ENCODE measurements around the gene NOC4L.
"Not testable (repeated sequence)": the region's sequence is repeated elsewhere in the genome, so short reads cannot be mapped to it uniquely, and the experiment has no call there.

The NOC4L gene

GRCh38 chr12:132123970-132124765, 20.1 kb upstream of the NOC4L start:
- no peak for DNase-seq (ENCODE audit: low read depth)

- no peak for DNase-seq (ENCODE audit: low read depth)
Measured at GRCh38 chr12:132124766-132125425, 19.4 kb upstream of the NOC4L start.

GRCh38 chr12:132125736-132126135, 18.5 kb upstream of the NOC4L start:
- no peak for DNase-seq (ENCODE audit: low read depth)

- no peak for DNase-seq (ENCODE audit: low read depth)
Measured at GRCh38 chr12:132127041-132127440, 17.2 kb upstream of the NOC4L start.

GRCh38 chr12:132129007-132129406, 15.2 kb upstream of the NOC4L start:
- no peak for DNase-seq (ENCODE audit: low read depth)

GRCh38 chr12:132130690-132131089, 13.6 kb upstream of the NOC4L start:
- no peak for DNase-seq (ENCODE audit: low read depth)

GRCh38 chr12:132131229-132131628, 13.0 kb upstream of the NOC4L start:
- no peak for DNase-seq (ENCODE audit: low read depth)

- DNase-seq (ENCODE audit: low read depth), result no peak
Measured at GRCh38 chr12:132131952-132132351, 12.3 kb upstream of the NOC4L start.

- no peak for DNase-seq (ENCODE audit: low read depth)
Measured at GRCh38 chr12:132132609-132133430, 11.4 kb upstream of the NOC4L start.

GRCh38 chr12:132133952-132134652, 10.2 kb upstream of the NOC4L start:
- DNase-seq (ENCODE audit: low read depth), result no peak

- DNase-seq (ENCODE audit: low read depth), result not testable (repeated sequence)
Measured at GRCh38 chr12:132134653-132135183, 9.5 kb upstream of the NOC4L start.

GRCh38 chr12:132136226-132136625, 8.0 kb upstream of the NOC4L start:
- not testable (repeated sequence) for DNase-seq (ENCODE audit: low read depth)

GRCh38 chr12:132137483-132138125, 6.7 kb upstream of the NOC4L start:
- DNase-seq (ENCODE audit: low read depth), result no peak

GRCh38 chr12:132138941-132139871, 5.1 kb upstream of the NOC4L start:
- DNase-seq (ENCODE audit: low read depth), result no peak

GRCh38 chr12:132139912-132140311, 4.3 kb upstream of the NOC4L start:
- no peak for DNase-seq (ENCODE audit: low read depth)

- DNase-seq (ENCODE audit: low read depth), result no peak
Measured at GRCh38 chr12:132140501-132140900, 3.8 kb upstream of the NOC4L start.

- no peak for DNase-seq (ENCODE audit: low read depth)
Measured at GRCh38 chr12:132140918-132141841, 3.1 kb upstream of the NOC4L start.

GRCh38 chr12:132141976-132142678, 2.1 kb upstream of the NOC4L start:
- no peak for DNase-seq (ENCODE audit: low read depth)

Data from stimulated activated CD8-positive, alpha-beta memory T cell treated with anti-CD3 and anti-CD28 coated beads, Interleukin-12 subunit alpha, Interleukin-12 subunit beta, amount 100 ng/mL, for 1 hour (primary cell).